Stimulated activated CD4-positive, alpha-beta T cell treated with anti-CD3 and anti-CD28 coated beads, Interleukin-15, amount 100 ng/mL, for 48 hours (primary cell): ENCODE data around the gene MT1M.
"Not testable (repeated sequence)": the region's sequence is repeated elsewhere in the genome, so short reads cannot be mapped to it uniquely, and the experiment has no call there.

Source experiments
- DNase-seq, 2 donors: peaks; one replicate each; pipeline ENCODE4 v3.0.0-alpha.2; 2020; ENCODE audit warnings: low read depth in 2 of 2

Gene MT1M

GRCh38 chr16:56673921-56674320 is 41.5 kb downstream of the MT1M start:
- DNase-seq = no peak

- not testable (repeated sequence) for DNase-seq
These were observed 42.1 kb downstream of the MT1M start for GRCh38 chr16:56674570-56674969.

- DNase-seq = peak; percentile 32 to 48
These were observed 43.3 kb downstream of the MT1M start for GRCh38 chr16:56675685-56676210.

GRCh38 chr16:56677474-56677873 is 45.0 kb downstream of the MT1M start:
- no peak for DNase-seq

GRCh38 chr16:56679078-56679730 is 46.7 kb downstream of the MT1M start:
- DNase-seq = no peak

- DNase-seq = no peak
These were observed 47.4 kb downstream of the MT1M start for GRCh38 chr16:56679818-56680217.

GRCh38 chr16:56681939-56682702 is 49.7 kb downstream of the MT1M start, which contains the start of gene MT1X:
MT1X (plus strand) TSS chr16:56682470; CDS start chr16:56682541, 71 bp downstream.
- DNase-seq = peak; percentile 85

- DNase-seq = no peak
These were observed 50.4 kb downstream of the MT1M start for GRCh38 chr16:56682703-56683397.
